GM15510 (cell line): Measurements from ENCODE around the gene CLDND2.

Source experiments
- POLR2A ChIP-seq: IDR thresholded peaks from 3 replicates; pipeline ENCODE4 v1.6.1; 2011; ENCODE audit warnings: borderline replicate concordance; ENCODE audit not compliant: insufficient read length; ENCODE audit errors: extremely low read depth

Gene CLDND2

GRCh38 chr19:51368366-51369282 lies at the start of gene CLDND2:
Gene CLDND2 (minus strand): TSS chr19:51369003. CDS start chr19:51368577, 426 bp downstream.
- no peak for TF ChIP-seq POLR2A

GRCh38 chr19:51417810-51418157 lies 49.0 kb upstream of the CLDND2 start:
- TF ChIP-seq POLR2A: no peak

GRCh38 chr19:51417107-51417809 lies 48.5 kb upstream of the CLDND2 start, which contains the start of gene SIGLEC10:
Gene SIGLEC10 (minus strand): TSS chr19:51417642. CDS start chr19:51417581, 61 bp downstream.
- peak; percentile 42 for TF ChIP-seq POLR2A

GRCh38 chr19:51415187-51415586 lies 46.4 kb upstream of the CLDND2 start:
- no peak for TF ChIP-seq POLR2A

GRCh38 chr19:51410950-51411748 lies 42.3 kb upstream of the CLDND2 start:
- no peak for TF ChIP-seq POLR2A

- no peak for TF ChIP-seq POLR2A
Observed at GRCh38 chr19:51407511-51408131, 38.8 kb upstream of the CLDND2 start.

- TF ChIP-seq POLR2A: no peak
Observed at GRCh38 chr19:51402117-51402516, 33.3 kb upstream of the CLDND2 start.

GRCh38 chr19:51399231-51399630 lies 30.4 kb upstream of the CLDND2 start:
- no peak for TF ChIP-seq POLR2A

- no peak for TF ChIP-seq POLR2A
Observed at GRCh38 chr19:51398096-51398704, 29.4 kb upstream of the CLDND2 start.

- TF ChIP-seq POLR2A: no peak
Observed at GRCh38 chr19:51396175-51396574, 27.4 kb upstream of the CLDND2 start.

GRCh38 chr19:51394050-51394836 lies 25.4 kb upstream of the CLDND2 start:
- TF ChIP-seq POLR2A: peak; percentile 82

GRCh38 chr19:51392701-51393100 lies 23.9 kb upstream of the CLDND2 start:
- TF ChIP-seq POLR2A: no peak

GRCh38 chr19:51391073-51391611 lies 22.3 kb upstream of the CLDND2 start:
- TF ChIP-seq POLR2A: no peak
